Measurements from ENCODE around the gene GPALPP1. TPM values are rescaled to one million over a fixed set of nuclear protein-coding genes. Genes with fewer than 3 reads are reported as not detected.

The GPALPP1 gene
- total and polyA plus RNA-seq, 12 donors = 9.6 to 42.0 (median 20.9) TPM

GRCh38 chr13:44972956-44973581, 16.3 kb upstream of the GPALPP1 start:
- no peak overlapping the region for H3K27ac ChIP-seq
- H3K9me3 ChIP-seq (replicated peaks in 1 of 3) = no peaks in the 10 kb centered on the region
- H3K36me3 ChIP-seq (replicated peaks in 1 of 2) = peaks cover 0 to 1% of the 10 kb centered on the region in 2 donors
- DNase-seq = no peak
- peaks cover under 1 to 16% of the 10 kb centered on the region in 2 donors for H3K4me1 ChIP-seq (replicated peaks in 1 of 2)
- no peak overlapping the region for H3K4me3 ChIP-seq
- WGBS, 4 donors = 1 to 4% (median 2%) methylated on average over 3 of the region's 3 CpGs
- TF ChIP-seq CTCF (IDR thresholded peaks at IDR 0.05) (peak; percentile 51 to 72 (median 56)), POLR2A (IDR thresholded peaks at IDR 0.05) (no peak)
- intact Hi-C loops (cut with DNase I) = loop anchor here (5.0 to 10.0 kb wide), 2 partner anchors 486 to 488 kb away; no protein-coding TSS in a partner anchor
- H3K27me3 ChIP-seq = no peaks in the 10 kb centered on the region

GRCh38 chr13:44974056-44974793, 15.1 kb upstream of the GPALPP1 start:
- H3K27me3 ChIP-seq = no peaks in the 10 kb centered on the region
- H3K4me3 ChIP-seq = no peak overlapping the region
- H3K4me1 ChIP-seq (replicated peaks in 1 of 2) = peaks cover 0 to 6% of the 10 kb centered on the region in 2 donors
- intact Hi-C loops (cut with DNase I) = loop anchor here (5.0 to 10.0 kb wide), 2 partner anchors 487 to 489 kb away; no protein-coding TSS in a partner anchor
- WGBS, 4 donors = 69 to 77% (median 72%) methylated on average over 9 of the region's 9 CpGs
- no peak overlapping the region for H3K27ac ChIP-seq
- H3K9me3 ChIP-seq (replicated peaks in 1 of 3) = no peaks in the 10 kb centered on the region
- TF ChIP-seq CTCF (IDR thresholded peaks at IDR 0.05) (no peak), POLR2A (IDR thresholded peaks at IDR 0.05) (no peak)
- peak in 6 of 7 donors; percentile 35 to 74 (median 56) for DNase-seq
- peaks cover 0 to 13% of the 10 kb centered on the region in 2 donors for H3K36me3 ChIP-seq (replicated peaks in 1 of 2)

- H3K36me3 ChIP-seq (replicated peaks in 1 of 2) = peaks cover 5 to 27% of the 10 kb centered on the region in 2 donors
- intact Hi-C loops (cut with DNase I) = loop anchor here in 1 of 2 donors (10.0 kb wide), 1 partner anchor 491 kb away; no protein-coding TSS in a partner anchor
- no peak for DNase-seq
- 79 to 93% (median 82%) methylated on average over 3 of the region's 3 CpGs for WGBS, 4 donors
- H3K4me3 ChIP-seq = no peak overlapping the region
- no peaks in the 10 kb centered on the region for H3K27me3 ChIP-seq
- no peaks in the 10 kb centered on the region for H3K9me3 ChIP-seq (replicated peaks in 1 of 3)
- TF ChIP-seq CTCF (IDR thresholded peaks at IDR 0.05) = no peak
- no peak overlapping the region for H3K27ac ChIP-seq
- no peaks in the 10 kb centered on the region for H3K4me1 ChIP-seq (replicated peaks in 1 of 2)
These were observed 13.1 kb upstream of the GPALPP1 start for GRCh38 chr13:44976196-44976595.

- 58 to 92% (median 62%) methylated on average over 1 of the region's 1 CpG for WGBS, 4 donors
- no peaks in the 10 kb centered on the region for H3K4me1 ChIP-seq (replicated peaks in 1 of 2)
- no peaks in the 10 kb centered on the region for H3K27me3 ChIP-seq
- H3K9me3 ChIP-seq (replicated peaks in 1 of 3) = no peaks in the 10 kb centered on the region
- H3K27ac ChIP-seq = no peak overlapping the region
- no peak for DNase-seq
- TF ChIP-seq POLR2A (IDR thresholded peaks at IDR 0.05) (no peak), CTCF (IDR thresholded peaks at IDR 0.05) (no peak)
- no peak overlapping the region for H3K4me3 ChIP-seq
- H3K36me3 ChIP-seq (replicated peaks in 1 of 2) = peaks cover 5 to 27% of the 10 kb centered on the region in 2 donors
- intact Hi-C loops (cut with DNase I) = loop anchor here in 1 of 2 donors (10.0 kb wide), 1 partner anchor 492 kb away; no protein-coding TSS in a partner anchor
These were observed 12.3 kb upstream of the GPALPP1 start for GRCh38 chr13:44976949-44977583.
